ENCODE data around the gene SH3RF3. TPM values are rescaled to one million over a fixed set of nuclear protein-coding genes. Genes with fewer than 3 reads are reported as not detected.

SH3RF3 gene
- total and polyA plus RNA-seq, 3 experiments from 2014 or later: 0.24 to 0.31 (median 0.27) TPM

DNA sequence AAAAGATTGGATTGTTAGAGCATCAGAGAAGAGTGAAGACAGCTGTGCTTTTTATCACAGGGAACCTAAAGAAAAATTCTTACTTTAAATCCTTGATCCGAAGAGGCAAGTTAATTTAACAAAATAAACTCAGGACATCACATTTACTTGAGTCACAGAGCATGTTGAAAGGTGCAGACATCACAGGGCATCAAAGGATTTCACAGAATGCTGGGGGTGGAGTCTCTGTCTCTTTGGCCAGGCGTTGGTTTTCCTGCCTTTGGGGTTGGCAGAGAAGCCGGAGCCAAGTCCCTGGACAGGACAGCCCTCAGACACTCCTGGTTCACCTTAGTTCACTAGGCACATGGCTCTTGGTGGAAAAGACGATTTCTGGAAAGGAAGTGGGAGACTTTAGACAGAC, 56.3 kb downstream of the SH3RF3 start:
- H3K4me3 Mint-ChIP-seq: no peak overlapping the region
- H3K36me3 Mint-ChIP-seq: peaks cover 0 to 4% (median 0%) of the 10 kb centered on the region in 3 donors
- H3K27me3 ChIP-seq (ENCODE audit: insufficient read depth, low read length, poor library complexity, severe bottlenecking): no peaks in the 10 kb centered on the region
- H3K27ac Mint-ChIP-seq: peak overlapping the region in 1 of 8 donors; percentile 39
- POLR2A ChIA-PET: no interaction called here
- H3K36me3 ChIP-seq (ENCODE audit: insufficient read depth, low read length): no peaks in the 10 kb centered on the region
- no peak overlapping the region for H3K27ac ChIP-seq (ENCODE audit: low read depth, low read length)
- no peak overlapping the region for H3K4me3 ChIP-seq (ENCODE audit: low read length)
- DNase-seq: no peak
- peaks cover 3 to 14% (median 5%) of the 10 kb centered on the region in 5 donors for H3K9me3 Mint-ChIP-seq
- no peaks in the 10 kb centered on the region for H3K4me1 ChIP-seq (ENCODE audit: insufficient read depth, low read length)
- H3K27me3 Mint-ChIP-seq: peaks cover 6 to 33% of the 10 kb centered on the region in 2 donors
- no peaks in the 10 kb centered on the region for H3K9me3 ChIP-seq (ENCODE audit: low read length)
- H3K4me1 Mint-ChIP-seq: no peaks in the 10 kb centered on the region
- CTCF ChIA-PET: no interaction called here

DNA sequence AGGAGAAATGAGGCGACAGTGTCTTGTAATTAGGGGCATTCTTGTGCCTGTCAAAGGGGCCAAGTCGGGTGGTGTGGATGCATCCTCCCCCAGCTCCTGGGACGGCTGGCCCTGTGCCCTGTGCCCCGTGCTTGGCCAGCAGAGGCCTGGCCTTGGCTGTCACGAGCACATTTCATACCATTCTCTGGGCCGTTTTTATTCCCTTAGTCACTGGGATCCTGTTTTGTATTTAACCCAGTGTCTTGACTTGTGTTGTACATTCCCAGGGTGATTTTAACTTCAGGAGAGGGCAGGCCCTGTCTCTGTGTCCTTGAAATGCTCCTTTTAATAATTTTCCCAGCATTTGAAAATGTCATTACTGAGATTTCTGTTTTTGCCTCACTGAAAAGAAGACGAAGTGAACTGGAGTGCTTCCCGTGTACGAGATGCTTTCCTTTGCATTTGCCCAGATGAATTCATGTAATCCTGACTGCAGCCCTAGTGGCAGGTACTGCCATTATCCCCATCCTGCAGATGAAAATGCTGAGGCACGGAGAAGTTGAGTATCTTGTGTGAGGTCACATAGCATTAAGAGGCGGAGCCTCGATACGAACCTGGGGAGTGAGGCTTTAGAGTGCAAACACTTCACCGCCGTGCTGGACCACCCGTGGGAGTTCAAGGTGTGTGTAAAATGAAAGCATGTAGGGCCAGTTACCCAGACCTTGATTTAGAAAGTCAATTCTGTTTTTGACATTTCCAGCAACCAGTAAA, 57.0 kb downstream of the SH3RF3 start:
- H3K4me3 Mint-ChIP-seq: no peak overlapping the region
- ChIA-PET POLR2A (no interaction called here), CTCF (interaction anchor here (0.9 kb wide), 1 partner anchor 11 kb away, joined by 3 read pairs; no protein-coding TSS in a partner anchor)
- Histone ChIP-seq H3K9me3 (ENCODE audit: low read length) (no peaks in the 10 kb centered on the region), H3K4me3 (ENCODE audit: low read length) (no peak overlapping the region), H3K4me1 (ENCODE audit: insufficient read depth, low read length) (no peaks in the 10 kb centered on the region), H3K36me3 (ENCODE audit: insufficient read depth, low read length) (no peaks in the 10 kb centered on the region), H3K27me3 (ENCODE audit: insufficient read depth, low read length, poor library complexity, severe bottlenecking) (no peaks in the 10 kb centered on the region), H3K27ac (ENCODE audit: low read depth, low read length) (no peak overlapping the region)
- H3K9me3 Mint-ChIP-seq: peaks cover 2 to 9% (median 4%) of the 10 kb centered on the region in 5 donors
- no peak for DNase-seq
- H3K27me3 Mint-ChIP-seq: peaks cover 5 to 35% of the 10 kb centered on the region in 2 donors
- H3K36me3 Mint-ChIP-seq: no peaks in the 10 kb centered on the region
- H3K27ac Mint-ChIP-seq: no peak overlapping the region
- no peaks in the 10 kb centered on the region for H3K4me1 Mint-ChIP-seq

DNA sequence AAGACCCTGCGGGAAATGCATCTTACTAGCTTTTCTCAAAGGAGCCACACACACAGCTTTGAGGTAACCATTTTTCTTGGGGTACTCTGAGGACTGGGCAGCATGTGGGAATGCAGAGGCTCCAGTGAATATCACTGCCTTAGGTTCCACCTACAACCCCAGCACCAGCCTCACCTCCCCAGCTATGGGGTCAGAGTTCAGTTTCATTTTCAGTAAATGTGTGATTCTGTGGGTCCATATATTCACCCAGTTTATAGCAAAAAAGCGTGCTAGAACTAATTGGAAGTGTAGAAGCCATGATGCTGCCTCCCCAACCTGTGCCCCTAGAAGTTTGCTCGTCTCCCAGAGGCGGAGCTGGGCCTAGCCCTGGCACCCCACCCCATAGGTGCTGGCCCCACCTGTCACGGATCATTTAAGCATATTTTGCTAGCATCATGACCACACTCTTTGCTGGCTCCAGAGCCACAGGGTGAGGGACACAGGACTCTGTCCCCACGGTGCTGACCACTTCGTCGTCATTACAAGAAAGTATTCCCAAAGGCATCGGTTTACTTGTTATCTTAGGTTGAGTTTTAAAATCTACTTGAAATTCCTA, 57.7 kb downstream of the SH3RF3 start:
- H3K4me1 ChIP-seq (ENCODE audit: insufficient read depth, low read length): no peaks in the 10 kb centered on the region
- ChIA-PET POLR2A (no interaction called here), CTCF (interaction anchor here (0.9 kb wide), 1 partner anchor 10 kb away, joined by 3 read pairs; no protein-coding TSS in a partner anchor)
- no peaks in the 10 kb centered on the region for H3K36me3 ChIP-seq (ENCODE audit: insufficient read depth, low read length)
- Mint-ChIP-seq H3K4me3 (no peak overlapping the region), H3K36me3 (no peaks in the 10 kb centered on the region), H3K27ac (no peak overlapping the region), H3K27me3 (peaks cover 5 to 34% of the 10 kb centered on the region in 2 donors), H3K4me1 (no peaks in the 10 kb centered on the region), H3K9me3 (peaks cover under 1 to 5% (median 2%) of the 10 kb centered on the region in 5 donors)
- H3K9me3 ChIP-seq (ENCODE audit: low read length): no peaks in the 10 kb centered on the region
- DNase-seq: no peak
- H3K27ac ChIP-seq (ENCODE audit: low read depth, low read length): no peak overlapping the region
- no peak overlapping the region for H3K4me3 ChIP-seq (ENCODE audit: low read length)
- H3K27me3 ChIP-seq (ENCODE audit: insufficient read depth, low read length, poor library complexity, severe bottlenecking): no peaks in the 10 kb centered on the region

GRCh38 chr2:109187711-109188495, 58.9 kb downstream of the SH3RF3 start:
- peak overlapping the region in 2 of 8 donors; percentile 36 to 69 for H3K27ac Mint-ChIP-seq
- DNase-seq: no peak
- H3K27me3 Mint-ChIP-seq: peaks cover 7 to 35% of the 10 kb centered on the region in 2 donors
- no peaks in the 10 kb centered on the region for H3K4me1 Mint-ChIP-seq
- Histone ChIP-seq H3K9me3 (ENCODE audit: low read length) (no peaks in the 10 kb centered on the region), H3K4me1 (ENCODE audit: insufficient read depth, low read length) (no peaks in the 10 kb centered on the region), H3K27ac (ENCODE audit: low read depth, low read length) (no peak overlapping the region), H3K36me3 (ENCODE audit: insufficient read depth, low read length) (no peaks in the 10 kb centered on the region), H3K4me3 (ENCODE audit: low read length) (no peak overlapping the region), H3K27me3 (ENCODE audit: insufficient read depth, low read length, poor library complexity, severe bottlenecking) (no peaks in the 10 kb centered on the region)
- no peak overlapping the region for H3K4me3 Mint-ChIP-seq
- POLR2A ChIA-PET: no interaction called here
- CTCF ChIA-PET: no interaction called here
- no peaks in the 10 kb centered on the region for H3K36me3 Mint-ChIP-seq
- no peaks in the 10 kb centered on the region for H3K9me3 Mint-ChIP-seq

GRCh38 chr2:109188496-109188890, 59.5 kb downstream of the SH3RF3 start:
- H3K27ac Mint-ChIP-seq: peak overlapping the region in 1 of 8 donors; percentile 69
- H3K4me3 Mint-ChIP-seq: no peak overlapping the region
- DNase-seq: no peak
- Histone ChIP-seq H3K4me3 (ENCODE audit: low read length) (no peak overlapping the region), H3K27me3 (ENCODE audit: insufficient read depth, low read length, poor library complexity, severe bottlenecking) (no peaks in the 10 kb centered on the region), H3K9me3 (ENCODE audit: low read length) (no peaks in the 10 kb centered on the region), H3K4me1 (ENCODE audit: insufficient read depth, low read length) (no peaks in the 10 kb centered on the region), H3K36me3 (ENCODE audit: insufficient read depth, low read length) (no peaks in the 10 kb centered on the region), H3K27ac (ENCODE audit: low read depth, low read length) (no peak overlapping the region)
- no peaks in the 10 kb centered on the region for H3K4me1 Mint-ChIP-seq
- H3K27me3 Mint-ChIP-seq: peaks cover 6 to 34% of the 10 kb centered on the region in 2 donors
- no peaks in the 10 kb centered on the region for H3K9me3 Mint-ChIP-seq
- ChIA-PET POLR2A (no interaction called here), CTCF (no interaction called here)
- H3K36me3 Mint-ChIP-seq: no peaks in the 10 kb centered on the region

DNA sequence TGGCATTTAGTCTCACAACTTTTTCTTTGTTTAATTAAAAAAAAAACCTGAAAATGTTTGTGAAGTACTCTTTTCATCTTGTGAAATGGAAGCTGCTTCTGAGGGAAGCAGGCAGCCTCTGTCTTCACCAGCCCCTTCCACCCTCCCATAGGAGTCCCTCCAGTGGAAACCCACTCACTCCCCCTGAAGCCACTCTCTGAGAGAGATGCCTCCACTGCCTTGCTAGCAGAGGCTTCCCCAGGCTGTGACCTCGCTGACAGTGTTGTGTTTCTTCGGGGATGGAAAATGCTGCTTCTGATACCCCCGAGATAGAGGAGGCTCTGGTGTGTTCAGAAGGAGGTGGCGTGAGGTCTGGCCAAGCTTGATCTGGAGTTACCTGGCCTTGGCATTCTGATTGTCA, 59.9 kb downstream of the SH3RF3 start:
- POLR2A ChIA-PET: no interaction called here
- H3K4me3 Mint-ChIP-seq: no peak overlapping the region
- no peak overlapping the region for H3K27ac Mint-ChIP-seq

DNA sequence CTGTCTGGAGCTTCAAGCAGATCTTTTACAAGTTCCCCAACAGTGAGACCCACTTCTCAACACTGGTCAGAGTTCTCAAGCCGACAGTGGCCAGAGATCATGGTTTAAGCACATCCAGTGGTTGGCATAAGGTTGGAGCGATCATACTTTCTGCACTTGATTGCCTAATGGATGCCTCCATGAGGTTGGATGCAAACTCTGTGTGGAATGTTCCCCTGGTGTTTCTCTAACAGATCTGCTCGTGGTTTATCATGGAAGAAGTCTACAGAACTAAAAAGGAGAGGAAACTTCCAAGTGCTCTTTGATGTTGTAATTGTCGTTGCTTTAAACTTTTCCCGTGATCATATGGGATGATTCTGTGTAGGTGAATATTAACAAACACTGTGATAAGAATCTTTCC, 60.7 kb downstream of the SH3RF3 start:
- POLR2A ChIA-PET: no interaction called here
- no peaks in the 10 kb centered on the region for H3K27me3 ChIP-seq (ENCODE audit: insufficient read depth, low read length, poor library complexity, severe bottlenecking)
- H3K4me1 ChIP-seq (ENCODE audit: insufficient read depth, low read length): no peaks in the 10 kb centered on the region
- DNase-seq: no peak
- peaks cover 0 to under 1% (median 0%) of the 10 kb centered on the region in 3 donors for H3K4me1 Mint-ChIP-seq
- H3K36me3 Mint-ChIP-seq: no peaks in the 10 kb centered on the region
- H3K9me3 ChIP-seq (ENCODE audit: low read length): no peaks in the 10 kb centered on the region
- H3K27ac Mint-ChIP-seq: no peak overlapping the region
- no peaks in the 10 kb centered on the region for H3K36me3 ChIP-seq (ENCODE audit: insufficient read depth, low read length)
- no peak overlapping the region for H3K4me3 Mint-ChIP-seq
- H3K27me3 Mint-ChIP-seq: peaks cover 6 to 39% of the 10 kb centered on the region in 2 donors
- CTCF ChIA-PET: no interaction called here
- no peaks in the 10 kb centered on the region for H3K9me3 Mint-ChIP-seq
- no peak overlapping the region for H3K27ac ChIP-seq (ENCODE audit: low read depth, low read length)
- no peak overlapping the region for H3K4me3 ChIP-seq (ENCODE audit: low read length)

More for the DNA sequence above, 59.9 kb downstream of the SH3RF3 start:
- Histone ChIP-seq H3K9me3 (ENCODE audit: low read length) (no peaks in the 10 kb centered on the region), H3K27ac (ENCODE audit: low read depth, low read length) (no peak overlapping the region), H3K27me3 (ENCODE audit: insufficient read depth, low read length, poor library complexity, severe bottlenecking) (no peaks in the 10 kb centered on the region), H3K36me3 (ENCODE audit: insufficient read depth, low read length) (no peaks in the 10 kb centered on the region), H3K4me3 (ENCODE audit: low read length) (no peak overlapping the region), H3K4me1 (ENCODE audit: insufficient read depth, low read length) (no peaks in the 10 kb centered on the region)
- CTCF ChIA-PET: no interaction called here
- no peak for DNase-seq
- Mint-ChIP-seq H3K4me1 (no peaks in the 10 kb centered on the region), H3K27me3 (peaks cover 5 to 36% of the 10 kb centered on the region in 2 donors), H3K36me3 (no peaks in the 10 kb centered on the region), H3K9me3 (no peaks in the 10 kb centered on the region)

All from CD8-positive, alpha-beta memory T cell (primary cell).